Activated CD4-positive, alpha-beta T cell treated with anti-CD3 and anti-CD28 coated beads, Interleukin-2, amount 10 ng/mL, durations not matched to agents 7 days and 5 days (primary cell): ENCODE results near the gene PPP6R1. TPM values are rescaled to one million over a fixed set of nuclear protein-coding genes. Genes with fewer than 3 reads are reported as not detected.

ENCODE experiments used
- CTCF ChIA-PET: fragments of 350-600 bp; sonication (Branson Sonifier 250); formaldehyde crosslinking; loops from one replicate; lab custom pipeline; 2021; ENCODE audit warnings: antibody characterized with exemption; lab: Charles Lee
- POLR2A ChIA-PET: fragments of 350-600 bp; sonication (Branson Sonifier 250); formaldehyde crosslinking; loops from one replicate; lab custom pipeline; 2021; ENCODE audit warnings: antibody characterized with exemption; lab: Charles Lee
- DNase-seq: peaks from one replicate; pipeline ENCODE4 v3.0.0-alpha.2; 2020
- H3K27ac Mint-ChIP-seq: one replicate; pipeline ENCODE4 v1.8.0; 2021; ENCODE audit warnings: mild to moderate bottlenecking, moderate library complexity, mixed read lengths
- H3K27me3 Mint-ChIP-seq: one replicate; pipeline ENCODE4 v1.8.0; 2021; ENCODE audit warnings: mixed read lengths
- H3K36me3 Mint-ChIP-seq: one replicate; pipeline ENCODE4 v1.8.0; 2021; ENCODE audit warnings: low read depth, mixed read lengths
- H3K4me1 Mint-ChIP-seq: one replicate; pipeline ENCODE4 v1.8.0; 2021; ENCODE audit warnings: mixed read lengths
- H3K4me3 Mint-ChIP-seq: one replicate; pipeline ENCODE4 v1.8.0; 2021; ENCODE audit warnings: mild to moderate bottlenecking, moderate library complexity, mixed read lengths
- H3K9me3 Mint-ChIP-seq: one replicate; pipeline ENCODE4 v1.8.0; 2021; ENCODE audit warnings: mixed read lengths
- total RNA-seq, 2 experiments: library from RNA; stranded (reverse); gene quantifications; one replicate each; pipeline ENCODE4 v1.2.3, GENCODE V29; 2021

The PPP6R1 gene
- total RNA-seq, 2 experiments from 2014 or later: 189 to 222 TPM

GRCh38 chr19:55299991-55300390 is 41.2 kb upstream of the PPP6R1 start:
- no peak for DNase-seq
- no peaks in the 10 kb centered on the region for H3K9me3 Mint-ChIP-seq
- no peak overlapping the region for H3K4me3 Mint-ChIP-seq
- ChIA-PET CTCF (no interaction called here), POLR2A (no interaction called here)
- peaks cover 9% of the 10 kb centered on the region for H3K4me1 Mint-ChIP-seq
- peaks cover 3% of the 10 kb centered on the region for H3K27me3 Mint-ChIP-seq
- H3K36me3 Mint-ChIP-seq: no peaks in the 10 kb centered on the region
- no peak overlapping the region for H3K27ac Mint-ChIP-seq

DNA sequence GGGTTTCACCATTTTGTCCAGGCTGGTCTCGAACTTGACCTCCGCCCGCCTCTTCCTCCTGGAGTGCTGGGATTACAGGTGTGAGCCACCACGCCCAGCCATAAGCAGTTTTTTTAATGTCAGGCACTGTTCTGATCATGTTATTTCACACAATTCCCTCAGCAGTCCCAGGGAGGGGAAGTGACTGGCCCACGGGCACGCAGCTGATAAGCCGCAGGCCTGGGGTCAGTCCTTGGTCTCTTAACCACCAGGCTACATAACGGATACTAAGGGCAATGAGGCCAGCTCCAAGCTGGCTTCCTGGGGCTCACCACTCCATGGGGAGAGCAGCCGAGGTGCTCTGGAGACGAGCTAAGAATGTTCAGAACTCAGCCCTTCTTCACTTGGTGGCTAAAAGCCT is 38.5 kb upstream of the PPP6R1 start:
- CTCF ChIA-PET: no interaction called here
- H3K27me3 Mint-ChIP-seq: peaks cover 3% of the 10 kb centered on the region
- H3K9me3 Mint-ChIP-seq: no peaks in the 10 kb centered on the region
- DNase-seq: no peak
- no peak overlapping the region for H3K27ac Mint-ChIP-seq
- H3K4me3 Mint-ChIP-seq: no peak overlapping the region
- POLR2A ChIA-PET: no interaction called here
- no peaks in the 10 kb centered on the region for H3K36me3 Mint-ChIP-seq
- H3K4me1 Mint-ChIP-seq: peaks cover 9% of the 10 kb centered on the region

DNA sequence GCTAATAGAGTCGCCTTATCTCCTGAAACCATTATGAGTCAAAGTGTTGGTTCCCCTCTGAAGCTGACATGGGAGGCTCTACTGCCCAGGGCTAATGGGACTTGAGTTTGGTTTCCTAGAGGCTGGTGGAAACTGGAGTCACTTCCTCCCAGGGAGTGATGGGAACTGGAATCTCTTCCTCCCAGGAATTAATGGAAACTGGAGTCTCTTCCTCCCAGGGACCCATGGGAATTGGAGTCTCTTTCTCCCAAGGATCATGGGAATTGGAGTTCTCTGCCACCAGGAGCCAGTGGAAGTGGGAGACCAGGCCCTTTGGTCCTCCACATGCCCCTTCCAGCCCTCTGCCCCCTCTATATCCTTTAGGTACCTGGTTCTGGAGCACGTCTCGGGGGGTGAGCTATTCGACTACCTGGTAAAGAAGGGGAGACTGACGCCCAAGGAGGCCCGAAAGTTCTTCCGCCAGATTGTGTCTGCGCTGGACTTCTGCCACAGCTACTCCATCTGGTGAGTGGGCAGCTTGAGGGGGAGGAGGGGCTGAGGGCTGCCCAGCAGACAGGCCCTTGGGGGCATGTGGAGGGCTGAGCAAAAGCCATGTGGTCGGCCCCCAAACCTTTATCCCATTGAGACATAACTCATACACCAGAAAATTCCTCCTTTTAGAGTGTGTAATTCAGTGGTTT is 30.4 kb upstream of the PPP6R1 start:
- peaks cover 10% of the 10 kb centered on the region for H3K4me1 Mint-ChIP-seq
- no peak overlapping the region for H3K4me3 Mint-ChIP-seq
- POLR2A ChIA-PET: no interaction called here
- no peak overlapping the region for H3K27ac Mint-ChIP-seq
- H3K27me3 Mint-ChIP-seq: no peaks in the 10 kb centered on the region
- CTCF ChIA-PET: no interaction called here
- no peaks in the 10 kb centered on the region for H3K36me3 Mint-ChIP-seq
- DNase-seq: no peak
- no peaks in the 10 kb centered on the region for H3K9me3 Mint-ChIP-seq

DNA sequence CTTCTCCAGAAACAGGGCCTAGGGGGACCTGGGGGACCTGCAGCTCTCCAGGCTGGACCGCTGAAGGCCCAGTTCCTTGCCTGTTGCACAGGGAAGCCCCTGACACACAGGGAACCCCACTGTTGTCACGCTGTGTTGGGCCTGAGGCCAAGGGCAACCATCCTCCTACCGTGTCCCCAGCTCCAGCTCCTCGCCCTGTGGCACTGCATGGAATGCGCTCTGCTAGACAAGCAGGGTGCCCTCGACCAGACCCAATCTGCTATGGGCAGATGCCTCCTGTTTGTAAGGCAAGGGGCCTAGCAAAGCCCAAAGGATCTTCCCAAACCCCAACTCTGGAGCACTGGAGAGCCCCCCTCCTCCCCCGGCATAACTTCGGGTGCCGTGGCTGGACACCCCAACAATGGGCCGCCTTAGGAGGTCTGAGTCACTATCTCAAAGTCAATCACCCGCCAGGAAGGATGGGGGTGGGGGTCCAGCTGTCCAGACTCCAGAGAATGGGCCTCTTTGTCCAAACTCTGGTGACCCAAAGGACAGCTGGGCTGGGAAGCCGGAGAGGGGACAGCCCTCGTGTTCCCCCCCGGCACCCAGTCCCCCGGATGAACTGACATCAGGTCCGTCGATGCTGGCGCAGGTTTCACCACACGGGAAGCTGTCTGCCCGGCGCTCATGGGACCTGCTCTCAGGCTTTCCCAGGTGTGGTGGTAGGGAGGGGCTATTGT is 28.7 kb upstream of the PPP6R1 start:
- H3K27me3 Mint-ChIP-seq: peaks cover 9% of the 10 kb centered on the region
- no peak overlapping the region for H3K27ac Mint-ChIP-seq
- POLR2A ChIA-PET: no interaction called here
- H3K4me3 Mint-ChIP-seq: no peak overlapping the region
- peaks cover 15% of the 10 kb centered on the region for H3K4me1 Mint-ChIP-seq
- no peaks in the 10 kb centered on the region for H3K36me3 Mint-ChIP-seq
- DNase-seq: no peak
- no peaks in the 10 kb centered on the region for H3K9me3 Mint-ChIP-seq
- CTCF ChIA-PET: interaction anchor here (0.7 to 1.0 kb wide), 3 partner anchors 14 to 31 kb away, joined by 3 read pairs; no protein-coding TSS in a partner anchor

DNA sequence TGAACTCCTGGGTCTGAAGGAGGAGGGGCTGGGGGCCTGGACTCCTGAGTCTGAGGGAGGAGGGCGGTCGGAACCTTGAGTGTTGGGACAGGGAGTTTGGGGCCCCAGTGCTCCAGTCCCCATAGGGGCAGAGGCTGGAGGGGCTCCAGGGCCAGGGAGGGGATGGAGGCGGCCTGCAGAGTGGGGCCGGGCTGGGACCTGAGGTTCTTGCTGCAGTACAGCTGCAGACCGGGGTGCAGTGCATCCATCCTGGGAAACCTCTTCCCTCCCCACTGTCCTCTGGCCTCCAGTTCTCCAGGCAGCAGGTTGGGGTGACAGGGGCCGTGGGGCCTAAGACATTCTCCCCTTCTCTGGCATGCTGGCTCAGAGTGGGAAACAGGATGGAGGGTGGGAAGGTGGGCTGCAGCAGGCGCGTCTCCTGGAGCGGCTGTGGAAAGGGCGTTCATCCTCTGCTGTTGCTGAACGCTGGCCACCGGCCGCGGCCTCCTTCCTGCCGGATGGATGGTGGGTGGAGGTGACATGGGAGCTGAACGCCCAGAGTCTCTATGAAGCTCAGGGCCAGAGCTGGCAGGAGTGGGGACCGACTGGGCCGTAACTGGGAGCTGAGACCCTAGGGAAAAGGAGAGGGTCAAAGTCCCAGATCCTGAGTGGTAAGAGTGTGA is 26.5 kb upstream of the PPP6R1 start:
- CTCF ChIA-PET: interaction anchor here (1.0 kb wide), 1 partner anchor 16 kb away, joined by 3 read pairs; no protein-coding TSS in a partner anchor
- H3K4me3 Mint-ChIP-seq: no peak overlapping the region
- H3K4me1 Mint-ChIP-seq: peaks cover 18% of the 10 kb centered on the region
- H3K27ac Mint-ChIP-seq: peak overlapping the region; percentile 60
- POLR2A ChIA-PET: no interaction called here
- no peaks in the 10 kb centered on the region for H3K9me3 Mint-ChIP-seq
- H3K27me3 Mint-ChIP-seq: peaks cover 9% of the 10 kb centered on the region
- no peaks in the 10 kb centered on the region for H3K36me3 Mint-ChIP-seq
- DNase-seq: no peak

- DNase-seq: no peak
- Mint-ChIP-seq H3K27me3 (peaks cover 9% of the 10 kb centered on the region), H3K27ac (no peak overlapping the region), H3K4me1 (peaks cover 26% of the 10 kb centered on the region), H3K9me3 (no peaks in the 10 kb centered on the region), H3K36me3 (no peaks in the 10 kb centered on the region), H3K4me3 (no peak overlapping the region)
- ChIA-PET POLR2A (no interaction called here), CTCF (no interaction called here)
Measured at GRCh38 chr19:55284405-55285058, 25.7 kb upstream of the PPP6R1 start.

DNA sequence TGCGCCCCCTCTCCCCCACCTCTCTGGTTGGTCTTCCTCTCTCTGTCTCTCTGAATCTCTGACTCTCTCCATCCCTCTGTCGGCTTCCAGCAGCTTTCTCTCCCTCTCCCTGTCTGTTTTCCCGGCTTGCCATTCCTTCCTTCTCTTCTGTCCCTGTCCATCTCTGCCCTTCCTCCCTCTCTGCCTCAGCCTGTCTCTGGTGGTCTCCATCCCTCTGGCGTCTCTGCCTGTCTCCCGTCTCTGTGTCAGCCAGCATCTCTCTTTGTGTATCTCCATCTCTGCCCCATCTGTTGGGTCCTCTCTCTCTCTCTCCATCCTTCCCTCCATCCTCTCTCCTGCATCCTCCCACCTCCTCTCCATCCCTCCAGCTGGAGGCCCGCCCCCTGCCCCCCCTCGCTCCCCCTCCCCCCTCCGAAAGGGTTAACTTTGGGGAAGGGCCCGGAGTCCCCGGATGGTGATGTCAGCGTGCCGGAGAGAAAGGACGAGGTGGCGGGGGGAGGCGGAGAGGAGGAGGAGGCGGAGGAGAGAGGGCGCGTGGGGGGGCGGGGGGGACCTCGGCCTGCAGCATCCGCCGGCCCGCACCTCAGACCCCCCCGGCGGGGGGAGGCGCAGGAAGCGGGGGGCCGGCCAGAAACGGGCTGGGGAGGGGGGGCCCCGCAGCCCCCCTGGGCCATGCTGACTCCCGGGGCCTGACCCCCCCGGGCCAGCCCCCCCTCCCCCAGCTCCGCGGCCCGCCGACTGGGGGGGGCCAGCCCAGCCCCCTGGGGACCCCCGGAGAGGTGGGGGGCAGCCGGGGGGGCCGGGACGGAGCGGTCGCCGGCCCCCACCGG is 24.9 kb upstream of the PPP6R1 start, which contains the start of gene BRSK1:
BRSK1 (plus strand) TSS at position 450 of the 830 bp plus-strand sequence. CDS start 446 bp downstream, outside the sequence.
- no peaks in the 10 kb centered on the region for H3K9me3 Mint-ChIP-seq
- peak; percentile 51 for DNase-seq
- H3K4me1 Mint-ChIP-seq: peaks cover 31% of the 10 kb centered on the region
- no peaks in the 10 kb centered on the region for H3K36me3 Mint-ChIP-seq
- H3K27me3 Mint-ChIP-seq: peaks cover 9% of the 10 kb centered on the region
- CTCF ChIA-PET: interaction anchor here (0.6 kb wide), 1 partner anchor 239 kb away, joined by 3 read pairs; no protein-coding TSS in a partner anchor
- POLR2A ChIA-PET: no interaction called here
- peak within 1 kb of the TSS; percentile 80 for H3K27ac Mint-ChIP-seq
- H3K4me3 Mint-ChIP-seq: peak within 1 kb of the TSS; percentile 52

- no peaks in the 10 kb centered on the region for H3K9me3 Mint-ChIP-seq
- peaks cover 50% of the 10 kb centered on the region for H3K4me1 Mint-ChIP-seq
- CTCF ChIA-PET: interaction anchor here (0.7 to 1.5 kb wide), 6 partner anchors 10 to 224 kb away, joined by 3 to 5 read pairs (median 4); partner anchors contain the start of gene PPP6R1
Measured at GRCh38 chr19:55279770-55280643, 21.2 kb upstream of the PPP6R1 start, which contains the start of gene HSPBP1. Gene HSPBP1 (minus strand): TSS chr19:55280110. CDS start chr19:55279608, 502 bp downstream.

DNA sequence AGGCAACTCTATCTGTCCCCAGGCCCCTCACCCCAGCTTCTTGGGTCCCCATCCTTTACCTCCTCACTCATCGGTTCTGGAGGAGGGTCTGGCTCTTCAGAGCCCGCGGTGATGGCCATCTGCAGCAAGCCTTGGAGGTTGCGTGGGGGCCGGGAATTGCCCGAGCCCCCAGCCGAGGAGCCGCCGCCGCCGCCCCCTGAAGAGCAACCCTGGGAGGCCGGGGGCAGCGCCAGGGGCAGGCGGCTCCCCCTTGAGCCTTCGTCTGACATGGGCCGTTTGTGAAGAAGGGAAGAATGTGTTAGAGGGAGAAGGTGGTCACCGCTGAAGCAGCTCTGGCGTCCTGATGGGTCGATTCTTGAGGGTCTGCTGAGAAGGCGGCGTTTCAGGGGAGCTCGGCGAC is 20.5 kb upstream of the PPP6R1 start:
- Mint-ChIP-seq H3K4me1 (peaks cover 50% of the 10 kb centered on the region), H3K9me3 (no peaks in the 10 kb centered on the region), H3K36me3 (peaks cover 9% of the 10 kb centered on the region), H3K27ac (peak overlapping the region; percentile 98), H3K4me3 (peak overlapping the region; percentile 99), H3K27me3 (peaks cover 9% of the 10 kb centered on the region)
- no peak for DNase-seq
- ChIA-PET CTCF (interaction anchor here (1.1 to 1.5 kb wide), 3 partner anchors 10 to 353 kb away, joined by 3 to 5 read pairs (median 5); no protein-coding TSS in a partner anchor), POLR2A (no interaction called here)

More at GRCh38 chr19:55279770-55280643, 21.2 kb upstream of the PPP6R1 start, which contains the start of gene HSPBP1:
- Mint-ChIP-seq H3K4me3 (peak within 1 kb of the TSS; percentile 99), H3K36me3 (peaks cover 9% of the 10 kb centered on the region), H3K27ac (peak within 1 kb of the TSS; percentile 98), H3K27me3 (peaks cover 9% of the 10 kb centered on the region)
- POLR2A ChIA-PET: interaction anchor here (0.6 to 0.9 kb wide), 2 partner anchors 21 to 26 kb away, joined by 3 to 4 read pairs; partner anchors contain the start of gene PPP6R1
- peak; percentile 95 for DNase-seq

DNA sequence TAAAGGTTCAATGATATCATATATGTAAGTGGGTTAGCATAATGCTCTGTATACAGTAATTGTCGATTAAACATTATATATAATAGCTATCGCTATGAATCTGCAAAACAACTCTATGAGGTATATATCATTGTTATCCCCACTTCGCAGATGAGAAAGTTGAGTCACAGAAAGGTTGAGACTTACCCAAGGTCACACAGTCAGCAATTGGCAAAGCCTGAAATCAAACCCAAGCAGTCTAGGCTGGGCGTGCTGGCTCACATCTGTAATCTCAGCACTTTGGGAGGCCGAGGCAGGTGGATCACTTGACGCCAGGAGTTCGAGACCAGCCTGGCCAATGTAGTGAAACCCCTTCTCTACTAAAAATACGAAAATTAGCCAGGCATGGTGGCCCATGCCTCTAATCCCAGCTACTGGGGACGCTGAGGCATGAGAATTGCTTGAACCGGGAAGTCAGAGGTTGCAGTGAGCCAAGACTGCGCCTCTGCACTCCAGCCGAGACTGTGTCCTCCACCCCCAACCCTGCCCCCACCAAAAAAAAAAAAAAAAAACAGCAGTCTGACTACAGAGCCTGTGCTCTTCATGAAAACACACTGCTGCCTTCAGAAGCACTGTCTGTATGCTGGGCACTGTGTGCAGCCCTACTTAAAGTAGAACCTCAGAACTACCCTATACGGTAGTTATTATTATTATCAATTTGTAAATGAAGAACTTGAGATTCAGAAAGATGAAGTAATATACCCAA is 19.7 kb upstream of the PPP6R1 start:
- Mint-ChIP-seq H3K4me1 (peaks cover 49% of the 10 kb centered on the region), H3K4me3 (peak overlapping the region; percentile 99), H3K27me3 (peaks cover 8% of the 10 kb centered on the region), H3K9me3 (no peaks in the 10 kb centered on the region), H3K36me3 (peaks cover 11% of the 10 kb centered on the region), H3K27ac (peak overlapping the region; percentile 66)
- CTCF ChIA-PET: interaction anchor here (0.8 to 1.7 kb wide), 3 partner anchors 16 to 354 kb away, joined by 4 to 5 read pairs (median 4); partner anchors contain the start of gene PPP6R1
- no peak for DNase-seq
- POLR2A ChIA-PET: interaction anchor here (0.6 kb wide), 1 partner anchor 49 kb away, joined by 4 read pairs; no protein-coding TSS in a partner anchor
